DND-41 (cell line): ENCODE measurements around the gene TMED5.

Experiments
- EZH2 ChIP-seq: IDR thresholded peaks from 3 replicates; pipeline ENCODE4 v1.6.1; 2012; ENCODE audit warnings: borderline replicate concordance, low read depth, mild to moderate bottlenecking, moderate library complexity, low read length, inconsistent platforms; ENCODE audit not compliant: severe bottlenecking
- TF ChIP-seq, protein P1 (sequence below): IDR thresholded peaks from 2 replicates; pipeline ENCODE4 v1.5.1; 2012; ENCODE audit warnings: borderline replicate concordance, low read length, moderate library complexity, mild to moderate bottlenecking; ENCODE audit not compliant: poor library complexity, severe bottlenecking; ENCODE audit errors: extremely low read depth

DNA sequence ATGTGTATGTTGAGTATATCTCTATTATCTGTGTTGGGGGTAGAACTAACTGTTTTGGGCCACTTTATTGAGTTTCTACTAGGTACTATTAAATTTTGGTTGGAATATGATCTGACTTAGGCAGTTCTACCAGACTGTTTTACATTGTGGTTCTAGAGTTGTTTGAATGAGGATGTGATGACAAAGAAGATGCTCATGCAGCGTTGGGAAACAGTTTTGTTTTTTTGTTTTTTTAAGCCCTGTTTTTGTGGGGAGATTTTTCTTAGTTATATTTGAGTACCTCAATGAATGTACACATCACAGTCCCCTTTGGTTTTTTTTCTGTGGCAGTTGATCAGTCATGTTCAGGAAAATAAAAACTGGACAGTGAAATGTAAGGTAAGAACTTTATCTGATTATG lies 40.1 kb downstream of the TMED5 start:
- TF ChIP-seq, protein P1, sequence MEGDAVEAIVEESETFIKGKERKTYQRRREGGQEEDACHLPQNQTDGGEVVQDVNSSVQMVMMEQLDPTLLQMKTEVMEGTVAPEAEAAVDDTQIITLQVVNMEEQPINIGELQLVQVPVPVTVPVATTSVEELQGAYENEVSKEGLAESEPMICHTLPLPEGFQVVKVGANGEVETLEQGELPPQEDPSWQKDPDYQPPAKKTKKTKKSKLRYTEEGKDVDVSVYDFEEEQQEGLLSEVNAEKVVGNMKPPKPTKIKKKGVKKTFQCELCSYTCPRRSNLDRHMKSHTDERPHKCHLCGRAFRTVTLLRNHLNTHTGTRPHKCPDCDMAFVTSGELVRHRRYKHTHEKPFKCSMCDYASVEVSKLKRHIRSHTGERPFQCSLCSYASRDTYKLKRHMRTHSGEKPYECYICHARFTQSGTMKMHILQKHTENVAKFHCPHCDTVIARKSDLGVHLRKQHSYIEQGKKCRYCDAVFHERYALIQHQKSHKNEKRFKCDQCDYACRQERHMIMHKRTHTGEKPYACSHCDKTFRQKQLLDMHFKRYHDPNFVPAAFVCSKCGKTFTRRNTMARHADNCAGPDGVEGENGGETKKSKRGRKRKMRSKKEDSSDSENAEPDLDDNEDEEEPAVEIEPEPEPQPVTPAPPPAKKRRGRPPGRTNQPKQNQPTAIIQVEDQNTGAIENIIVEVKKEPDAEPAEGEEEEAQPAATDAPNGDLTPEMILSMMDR = no peak
- no peak for TF ChIP-seq EZH2
